ENCODE results near the gene PCSK6.
"Not testable (repeated sequence)": the region's sequence is repeated elsewhere in the genome, so short reads cannot be mapped to it uniquely, and the experiment has no call there.

PCSK6 gene

DNA sequence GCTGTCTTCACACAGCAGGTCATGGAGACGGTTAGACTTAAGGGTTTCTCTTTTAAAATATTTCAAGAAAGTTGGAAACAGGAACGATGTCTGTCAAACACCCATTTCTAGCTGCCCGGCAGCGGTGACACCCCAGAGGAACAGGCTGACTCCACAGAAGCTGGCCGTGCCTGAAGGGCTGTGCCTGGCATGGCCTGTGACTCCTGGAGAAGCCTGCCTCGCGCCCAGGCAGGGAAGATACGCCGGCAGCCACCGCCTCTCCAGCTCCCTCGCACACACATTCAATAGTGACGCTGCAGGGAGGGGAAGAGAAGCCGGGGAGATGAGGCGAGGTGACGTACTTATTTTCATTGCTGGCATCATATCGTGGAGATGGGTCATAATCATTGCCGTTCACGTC lies 59.9 kb downstream of the PCSK6 start:
- no peak for DNase-seq
- no peak for TF ChIP-seq POLR2A (IDR thresholded peaks at IDR 0.05; ENCODE audit: low read length)
- TF ChIP-seq GATA1 (IDR thresholded peaks at IDR 0.05; ENCODE audit: low read depth, low read length), result no peak

DNA sequence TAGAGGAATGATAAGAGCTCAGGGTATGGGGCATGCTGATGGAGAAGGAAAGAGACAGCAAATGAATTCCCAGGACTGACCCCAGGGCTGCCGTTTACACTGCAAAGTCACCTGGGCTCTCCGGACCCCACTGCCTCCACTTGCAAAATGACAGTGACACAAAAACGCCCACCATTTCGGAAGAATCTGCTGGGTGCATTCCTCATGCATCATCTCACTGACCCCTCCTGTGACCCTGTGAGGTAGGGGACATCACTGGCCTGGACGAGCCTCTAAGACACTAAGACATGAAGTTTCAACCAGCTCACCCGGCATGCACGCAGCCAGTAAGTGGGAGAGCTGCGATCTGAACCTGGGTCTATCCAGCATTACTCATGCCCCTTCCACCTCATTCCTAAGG lies 60.3 kb downstream of the PCSK6 start:
- no peak for TF ChIP-seq POLR2A (IDR thresholded peaks at IDR 0.05; ENCODE audit: low read length)
- no peak for TF ChIP-seq GATA1 (IDR thresholded peaks at IDR 0.05; ENCODE audit: low read depth, low read length)
- DNase-seq, result no peak

DNA sequence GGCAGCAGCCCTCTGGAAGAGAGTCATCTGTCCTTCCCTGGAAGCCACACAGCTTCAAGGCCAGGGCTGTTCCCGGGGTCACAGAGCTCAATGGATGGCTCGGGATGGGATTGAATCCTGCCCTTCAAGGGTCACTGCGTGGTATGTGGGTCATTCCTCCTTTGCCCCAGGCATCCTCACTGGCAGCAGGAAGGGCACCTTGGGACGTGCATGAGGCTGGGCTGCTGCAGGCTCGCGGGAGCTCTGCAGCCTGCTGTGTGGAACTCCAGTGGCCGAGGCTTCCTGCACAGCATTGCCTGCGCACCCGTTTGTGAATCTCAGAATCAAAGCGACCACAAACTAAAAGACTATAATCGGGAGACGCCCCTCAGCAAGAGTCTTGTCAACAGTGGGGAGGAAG lies 60.7 kb downstream of the PCSK6 start:
- DNase-seq, result no peak
- TF ChIP-seq POLR2A (IDR thresholded peaks at IDR 0.05; ENCODE audit: low read length), result no peak
- no peak for TF ChIP-seq GATA1 (IDR thresholded peaks at IDR 0.05; ENCODE audit: low read depth, low read length)

DNA sequence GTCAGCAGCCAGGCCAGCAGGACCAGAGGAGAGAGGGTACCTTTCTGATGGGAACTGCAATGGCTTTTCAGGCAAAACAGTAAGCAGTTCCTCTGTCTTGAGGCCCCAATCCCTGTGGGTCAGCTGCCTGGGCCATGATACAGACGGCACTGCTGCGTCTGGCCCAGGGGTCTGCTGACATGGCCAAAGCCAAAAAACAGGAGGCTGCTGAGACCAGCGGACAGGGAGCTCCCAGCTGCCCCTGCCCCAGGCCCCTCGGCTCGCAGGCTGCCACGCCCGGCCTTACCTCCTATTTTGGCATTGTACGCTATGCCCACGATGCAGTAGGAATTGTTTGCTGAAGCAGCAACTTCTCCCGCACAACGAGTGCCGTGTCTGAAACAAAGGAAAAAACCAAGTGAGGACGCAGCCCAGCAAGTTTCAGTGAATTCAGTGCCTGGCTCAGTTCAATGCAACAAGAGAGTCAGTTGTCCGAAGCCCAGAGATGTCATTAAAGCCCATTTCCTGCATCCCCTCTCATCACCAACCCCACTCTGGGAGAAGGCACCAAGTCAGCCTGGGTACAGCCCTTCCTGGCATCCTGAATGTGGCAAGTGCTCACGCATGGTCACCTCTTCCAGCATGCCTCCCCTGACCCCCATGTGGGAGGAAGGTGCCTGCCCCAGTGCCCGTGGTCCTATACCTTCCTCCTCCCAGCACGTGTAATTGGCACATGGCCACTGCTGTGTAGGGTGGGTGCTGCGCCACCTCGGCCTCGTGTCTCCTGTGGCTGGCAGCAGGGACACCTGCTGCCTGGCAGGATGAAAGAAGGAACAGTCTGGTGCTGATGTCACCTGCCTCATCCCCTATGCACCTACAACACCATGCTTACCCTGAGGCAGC lies 61.7 kb downstream of the PCSK6 start:
- no peak for DNase-seq
- TF ChIP-seq POLR2A (IDR thresholded peaks at IDR 0.05; ENCODE audit: low read length) (no peak), GATA1 (IDR thresholded peaks at IDR 0.05; ENCODE audit: low read depth, low read length) (no peak)

DNA sequence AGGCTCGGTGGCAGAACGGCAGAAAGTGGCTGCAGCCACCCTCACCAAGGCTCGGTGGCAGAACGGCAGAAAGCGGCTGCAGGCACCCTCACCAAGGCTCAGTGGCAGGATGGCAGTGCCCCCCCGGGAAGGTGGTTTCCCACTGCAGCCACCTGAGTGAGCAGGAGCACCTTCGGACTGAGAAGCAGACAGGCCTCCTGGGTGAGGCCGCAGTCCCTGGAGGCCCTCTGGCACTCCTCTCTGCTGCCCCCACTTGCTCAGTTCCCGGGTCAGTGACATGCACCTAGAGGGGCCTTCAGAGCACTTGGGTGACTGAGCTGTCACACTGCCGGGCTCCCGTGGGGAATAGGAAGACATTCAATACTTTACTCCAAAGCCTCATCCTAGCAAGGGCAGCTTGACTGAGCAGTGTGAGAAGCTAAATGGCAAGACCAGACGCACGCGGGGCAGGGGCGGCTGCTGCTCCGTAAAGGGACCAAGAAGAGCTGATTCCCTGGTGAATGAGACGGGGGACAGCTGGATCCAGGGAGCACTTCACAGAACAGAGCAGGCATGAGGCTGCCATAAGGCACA lies 62.7 kb downstream of the PCSK6 start:
- TF ChIP-seq POLR2A (IDR thresholded peaks at IDR 0.05; ENCODE audit: low read length) (no peak), GATA1 (IDR thresholded peaks at IDR 0.05; ENCODE audit: low read depth, low read length) (no peak)
- DNase-seq, result no peak

DNA sequence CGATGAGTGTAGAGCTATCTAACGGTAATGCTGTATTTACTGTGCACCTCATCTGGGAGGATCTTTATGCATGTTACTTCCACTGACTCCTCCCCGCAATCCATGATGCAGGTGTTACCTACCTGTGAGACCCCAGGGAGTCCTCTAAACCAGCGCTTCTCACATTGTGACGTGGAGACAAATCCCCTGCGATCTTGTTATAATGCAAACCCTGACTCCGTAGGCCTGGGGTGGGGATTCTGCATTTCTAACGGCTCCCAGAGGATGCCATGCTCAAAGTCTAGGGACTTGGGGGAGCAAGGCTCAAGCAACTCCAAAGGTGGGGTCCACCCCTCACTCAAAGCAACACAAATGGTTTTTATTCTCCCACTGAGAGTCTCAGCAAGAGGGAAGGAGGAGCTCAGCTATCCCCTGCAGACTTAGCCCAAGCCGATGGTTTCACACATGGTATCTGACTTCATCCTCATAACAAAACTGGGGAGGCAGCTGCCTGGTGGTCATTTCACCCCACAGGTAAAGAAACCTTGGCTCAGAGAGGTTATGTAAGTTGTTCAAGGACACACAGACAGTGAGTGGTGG lies 63.6 kb downstream of the PCSK6 start:
- no peak for TF ChIP-seq POLR2A (IDR thresholded peaks at IDR 0.05; ENCODE audit: low read length)
- TF ChIP-seq GATA1 (IDR thresholded peaks at IDR 0.05; ENCODE audit: low read depth, low read length), result no peak
- DNase-seq, result no peak

DNA sequence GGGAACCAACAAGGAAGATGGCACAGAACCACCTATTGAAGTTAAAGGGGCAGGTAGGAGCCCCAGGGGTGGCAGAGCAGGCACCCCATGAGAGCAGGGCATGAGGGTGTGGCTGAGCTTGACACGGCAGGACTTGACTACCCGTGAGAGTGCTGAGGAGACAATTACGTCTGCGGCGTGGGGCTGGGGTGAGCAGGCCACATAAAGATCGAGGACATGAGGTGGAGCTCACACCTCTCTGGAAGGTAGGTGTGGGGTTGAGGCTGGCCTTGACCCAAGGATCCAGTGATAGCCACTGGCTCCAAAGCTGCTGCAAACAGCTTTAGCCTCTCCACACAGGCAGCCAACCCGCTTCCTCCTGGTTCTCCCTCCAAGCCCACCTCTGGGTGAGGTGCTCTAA lies 64.5 kb downstream of the PCSK6 start:
- no peak for DNase-seq
- TF ChIP-seq POLR2A (IDR thresholded peaks at IDR 0.05; ENCODE audit: low read length) (no peak), GATA1 (IDR thresholded peaks at IDR 0.05; ENCODE audit: low read depth, low read length) (no peak)

DNA sequence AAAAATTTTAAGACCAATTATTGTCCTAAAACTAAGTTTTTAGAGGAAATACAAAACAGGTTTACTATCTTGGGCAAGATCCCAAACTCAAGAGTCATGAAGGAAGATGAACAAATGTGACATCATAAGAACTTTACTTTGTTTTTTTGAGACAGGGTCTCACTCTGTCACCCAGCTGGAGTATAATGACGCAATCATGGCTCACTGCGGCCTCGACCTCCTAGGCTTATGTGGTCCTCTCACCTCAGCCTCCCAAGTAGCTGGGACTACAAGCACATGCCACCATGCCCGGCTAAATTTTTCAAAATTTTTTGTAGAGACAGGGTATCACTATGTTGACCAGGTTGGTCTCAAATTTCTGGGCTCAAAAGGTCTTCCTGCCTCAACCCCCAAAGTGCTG lies 69.3 kb downstream of the PCSK6 start:
- no peak for DNase-seq
- no peak for TF ChIP-seq POLR2A (IDR thresholded peaks at IDR 0.05; ENCODE audit: low read length)
- TF ChIP-seq GATA1 (IDR thresholded peaks at IDR 0.05; ENCODE audit: low read depth, low read length), result no peak

DNA sequence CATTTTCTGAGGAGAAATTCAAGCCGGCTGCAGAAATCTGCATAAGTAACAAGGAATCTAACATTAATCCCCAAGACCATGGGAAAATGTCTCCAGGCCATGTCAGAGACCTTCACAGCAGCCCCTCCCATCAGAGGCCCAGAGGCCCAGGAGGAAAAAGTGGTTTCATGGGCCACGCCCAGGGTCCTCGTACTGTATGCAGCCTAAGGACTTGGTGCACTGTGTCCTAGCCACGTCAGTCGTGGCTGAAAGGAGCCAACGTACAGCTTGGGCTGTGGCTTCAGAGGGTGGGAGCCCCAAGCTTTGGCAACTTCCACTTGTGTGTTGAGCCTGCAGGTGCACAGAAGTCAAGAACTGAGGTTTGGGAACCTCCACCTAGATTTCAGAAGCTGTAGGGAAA lies 73.0 kb downstream of the PCSK6 start:
- not testable (repeated sequence) for DNase-seq

DNA sequence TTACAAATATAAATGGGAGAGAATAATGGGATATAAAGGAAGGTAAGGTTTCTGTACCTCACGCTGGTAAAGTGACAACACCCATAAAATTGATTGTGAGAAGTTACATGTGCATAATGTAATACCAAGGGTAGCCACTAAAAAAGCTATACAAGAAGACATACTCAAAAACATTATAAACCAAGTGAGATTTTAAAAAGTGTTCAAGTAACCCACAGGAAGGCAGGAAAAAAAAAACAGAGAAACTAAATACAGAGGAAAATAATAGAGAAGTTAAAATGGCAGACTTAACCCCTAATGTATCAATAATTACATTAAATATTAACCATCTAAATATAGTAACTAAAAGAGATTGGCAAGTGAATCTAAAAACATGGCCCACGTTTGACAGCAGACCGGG lies 76.3 kb downstream of the PCSK6 start:
- DNase-seq, result no peak
- TF ChIP-seq GATA1 (IDR thresholded peaks at IDR 0.05; ENCODE audit: low read depth, low read length) (no peak), POLR2A (IDR thresholded peaks at IDR 0.05; ENCODE audit: low read length) (no peak)

DNA sequence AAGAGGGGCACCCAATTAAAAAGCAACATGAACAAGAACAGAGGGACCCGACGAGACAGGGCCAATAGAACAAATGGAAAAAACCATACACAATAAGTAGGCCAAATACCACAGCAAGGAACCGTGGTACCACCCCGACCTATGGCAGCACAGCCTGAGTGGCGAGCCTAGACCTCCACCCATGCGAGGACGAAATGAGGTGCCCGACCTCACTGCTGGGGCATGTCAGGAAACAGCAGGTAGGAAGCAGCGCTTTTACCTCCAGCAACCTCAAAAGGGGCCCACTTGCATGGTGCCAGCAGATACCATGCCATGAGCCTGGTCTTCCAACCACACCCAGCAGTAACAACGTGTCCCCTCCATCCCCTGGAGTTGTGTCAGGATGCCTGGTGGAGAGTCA lies 77.9 kb downstream of the PCSK6 start:
- TF ChIP-seq GATA1 (IDR thresholded peaks at IDR 0.05; ENCODE audit: low read depth, low read length), result no peak
- TF ChIP-seq POLR2A (IDR thresholded peaks at IDR 0.05; ENCODE audit: low read length), result no peak
- DNase-seq, result no peak

DNA sequence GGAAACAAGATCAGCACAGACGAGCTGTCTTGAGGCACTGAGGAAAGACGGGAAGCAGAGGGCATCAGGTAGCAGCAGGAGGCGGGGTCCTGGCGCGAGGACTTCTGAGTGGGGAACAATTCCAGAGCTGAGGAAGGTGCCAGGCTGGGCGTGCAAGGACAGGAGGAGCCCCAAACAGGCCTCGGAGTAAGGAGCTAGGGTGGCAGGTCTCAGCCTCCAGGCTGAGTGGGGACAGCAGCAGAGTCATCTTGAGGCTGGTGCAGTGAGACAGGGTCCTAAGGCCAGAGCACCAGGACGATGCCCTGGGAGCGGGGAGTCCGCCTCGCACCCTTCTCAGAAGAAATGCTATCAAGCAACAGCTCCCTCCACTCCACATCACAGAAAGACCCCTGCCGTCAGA lies 78.4 kb downstream of the PCSK6 start:
- DNase-seq, result no peak
- TF ChIP-seq GATA1 (IDR thresholded peaks at IDR 0.05; ENCODE audit: low read depth, low read length) (no peak), POLR2A (IDR thresholded peaks at IDR 0.05; ENCODE audit: low read length) (no peak)

DNA sequence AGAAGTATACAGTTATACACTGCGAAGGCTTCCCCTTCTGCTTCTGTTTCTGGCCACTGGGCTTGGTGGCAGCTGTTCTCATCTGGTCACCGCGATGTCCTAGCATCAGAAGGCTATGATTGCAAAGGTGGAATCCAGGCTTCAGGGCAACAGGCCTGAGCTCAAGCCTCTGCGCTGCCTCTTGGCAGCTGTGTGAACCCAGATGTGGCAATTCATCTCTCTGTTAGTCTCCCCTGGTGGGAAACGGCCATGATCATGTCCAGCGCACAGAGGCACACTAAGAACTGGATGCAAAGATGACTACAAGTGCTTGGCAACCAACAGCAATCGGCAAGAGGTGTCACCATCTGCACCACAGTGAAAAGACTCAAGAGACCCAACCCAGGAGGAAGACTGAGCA lies 78.9 kb downstream of the PCSK6 start:
- TF ChIP-seq POLR2A (IDR thresholded peaks at IDR 0.05; ENCODE audit: low read length) (no peak), GATA1 (IDR thresholded peaks at IDR 0.05; ENCODE audit: low read depth, low read length) (no peak)
- DNase-seq, result no peak

DNA sequence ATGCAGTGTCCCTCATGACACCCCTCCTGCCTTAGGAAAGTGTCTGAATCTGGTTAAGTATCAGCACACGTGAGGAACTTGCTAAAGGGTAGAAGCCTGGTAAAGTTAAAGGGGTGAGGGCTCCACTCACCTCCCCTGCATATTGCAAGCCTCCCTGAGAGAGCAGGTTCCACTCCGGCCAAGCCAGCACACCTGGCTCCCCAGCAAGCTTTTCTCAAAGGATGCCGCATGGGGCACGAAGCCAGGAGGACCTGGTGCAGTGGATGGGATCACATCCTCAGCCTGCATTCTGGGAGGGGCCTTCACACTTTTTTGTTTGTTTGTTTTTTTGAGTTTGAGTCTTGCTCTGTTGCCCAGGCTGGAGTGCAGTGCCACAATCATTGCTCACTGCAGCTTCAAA lies 79.9 kb downstream of the PCSK6 start:
- TF ChIP-seq GATA1 (IDR thresholded peaks at IDR 0.05; ENCODE audit: low read depth, low read length) (no peak), POLR2A (IDR thresholded peaks at IDR 0.05; ENCODE audit: low read length) (no peak)

More for the DNA sequence above, 79.9 kb downstream of the PCSK6 start:
- DNase-seq, result no peak

Data from erythroblast (primary cell).